NOMO-1 (cell line): ENCODE measurements around the gene OR8K1.

Experiments used
- DNase-seq, 2 experiments: peaks; one replicate each; lab custom pipeline; 2025; ENCODE audit not compliant: unreplicated experiment in 2 of 2; lab: John Stamatoyannopoulos, UW

OR8K1 gene

DNA sequence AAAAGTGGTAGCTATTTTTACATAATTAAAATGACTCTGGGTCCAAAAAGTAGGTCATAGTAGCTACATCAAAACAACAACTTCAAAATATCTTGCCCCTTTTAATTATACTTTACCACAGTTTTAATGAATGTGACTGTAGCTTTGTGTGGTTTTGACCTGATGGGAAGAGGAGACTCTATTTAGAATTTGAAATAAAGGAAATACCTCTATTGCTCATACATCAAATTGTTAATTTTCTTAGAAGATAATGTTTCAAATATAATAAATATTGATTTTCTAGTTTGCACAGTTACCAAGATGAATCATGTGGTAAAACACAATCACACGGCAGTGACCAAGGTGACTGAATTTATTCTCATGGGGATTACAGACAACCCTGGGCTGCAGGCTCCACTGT, at the start of gene OR8K1:
OR8K1 (plus strand) TSS at position 301 of the 400 bp plus-strand sequence; CDS start at position 301, 0 bp downstream.
- DNase-seq = no peak

DNA sequence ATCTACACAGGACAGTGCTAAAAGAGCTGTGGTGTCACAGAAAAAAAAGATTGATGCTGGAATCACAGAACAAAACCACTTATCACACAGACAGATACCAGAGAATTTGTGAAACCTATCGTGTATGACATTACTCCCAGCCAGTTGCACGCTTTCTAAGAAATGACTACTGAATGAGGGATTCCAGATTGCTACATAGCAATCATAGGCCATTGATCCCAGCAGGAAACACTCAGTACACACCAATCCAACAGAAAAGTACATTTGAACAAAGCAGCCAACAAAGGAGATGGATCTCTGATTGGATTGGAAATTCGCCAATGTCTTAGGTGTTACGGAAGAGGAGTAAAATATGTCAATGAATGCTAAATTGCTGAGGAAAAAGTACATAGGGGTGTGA, 48.9 kb upstream of the OR8K1 start:
- DNase-seq = no peak

DNA sequence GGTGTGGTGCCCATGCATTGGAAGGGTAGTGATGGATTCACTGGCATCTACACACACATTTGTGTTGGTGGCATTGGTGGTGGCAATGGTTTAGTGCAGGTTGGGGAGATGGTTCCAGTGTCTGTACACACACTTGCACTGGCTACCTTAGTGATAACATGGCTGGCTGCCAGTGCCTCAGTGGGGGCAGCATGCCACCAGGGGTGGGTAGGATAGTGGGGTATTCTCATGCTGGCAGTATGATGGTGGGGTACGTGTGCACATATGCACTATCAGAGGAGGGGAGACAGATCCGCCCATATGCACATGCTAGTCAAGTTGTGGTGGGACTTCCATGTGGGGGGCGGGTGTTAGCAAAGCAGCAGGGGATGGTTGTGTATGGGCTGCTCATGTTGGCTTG, 38.0 kb upstream of the OR8K1 start:
- DNase-seq = no peak

DNA sequence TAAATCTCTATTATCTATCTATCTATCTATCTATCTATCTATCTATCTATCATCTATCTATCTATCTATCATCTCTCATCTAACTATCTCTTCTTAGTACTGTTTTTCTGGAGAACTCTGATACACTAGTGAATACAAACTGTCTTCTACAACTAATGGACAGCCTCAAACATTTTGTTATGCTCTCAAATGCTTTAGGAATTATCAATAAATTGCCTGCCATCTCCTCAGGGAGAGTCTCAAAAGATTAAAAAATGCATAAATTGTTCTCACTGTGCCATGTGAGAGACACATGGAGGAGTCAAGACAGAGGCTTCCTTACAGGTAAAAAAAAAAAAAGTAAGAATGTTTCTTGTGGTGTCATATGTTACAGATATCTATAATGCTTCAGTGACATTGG, 31.0 kb upstream of the OR8K1 start, which contains the start of gene OR8K3:
OR8K3 (plus strand) TSS at position 301 of the 400 bp plus-strand sequence. CDS start 3,163 bp downstream, outside the sequence.
- no peak for DNase-seq

DNA sequence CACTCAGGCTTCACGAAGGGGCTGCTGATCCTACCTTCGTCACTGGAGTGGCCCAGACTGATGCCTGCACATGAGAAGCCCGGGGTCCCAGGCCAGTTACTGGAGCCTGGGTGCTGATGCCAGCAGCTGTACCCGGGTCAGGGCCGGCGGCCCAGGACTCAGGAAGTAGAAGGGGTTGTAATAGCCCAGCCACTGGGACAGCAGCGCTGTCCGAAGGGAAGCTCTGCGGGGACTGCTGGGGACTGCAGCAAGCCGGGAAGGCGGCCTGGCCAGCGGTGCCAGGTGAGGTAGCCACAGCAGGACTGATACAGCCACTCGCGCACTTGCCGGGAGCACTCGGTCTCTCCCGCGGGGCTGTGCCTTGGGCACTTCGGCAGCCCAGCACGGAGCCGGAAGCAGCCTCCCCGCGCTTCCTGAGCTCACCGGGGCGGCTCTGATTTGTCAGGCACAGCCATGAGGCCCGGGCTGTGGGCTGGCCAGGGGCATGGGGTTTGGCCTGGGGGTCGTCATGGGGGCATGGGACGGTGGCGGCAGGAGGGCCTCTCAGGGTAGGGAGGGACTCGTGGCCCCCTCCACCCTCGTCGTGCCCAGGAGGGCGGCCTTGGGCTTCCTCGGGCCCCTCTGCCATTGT, 13.9 kb upstream of the OR8K1 start:
- no peak for DNase-seq

DNA sequence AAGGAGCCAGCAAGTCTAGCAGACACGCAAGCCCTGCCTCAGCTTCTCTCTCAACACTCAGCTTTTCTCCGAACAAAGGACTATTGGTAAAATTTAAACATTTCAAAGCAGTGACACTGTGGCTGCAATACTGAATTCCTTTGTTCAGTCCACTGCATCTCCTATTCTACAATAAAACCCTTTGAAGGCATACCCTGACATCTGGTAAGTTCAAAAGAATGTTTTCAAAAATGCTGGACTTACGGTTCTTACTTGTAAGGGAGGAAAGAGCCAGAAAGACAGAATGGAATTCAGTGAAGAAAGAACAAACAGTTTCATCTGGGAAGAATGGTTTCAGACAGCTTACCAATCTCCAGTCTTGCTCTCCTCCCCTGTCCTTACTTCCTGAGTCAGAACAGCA, 12.7 kb upstream of the OR8K1 start:
- DNase-seq = no peak

DNA sequence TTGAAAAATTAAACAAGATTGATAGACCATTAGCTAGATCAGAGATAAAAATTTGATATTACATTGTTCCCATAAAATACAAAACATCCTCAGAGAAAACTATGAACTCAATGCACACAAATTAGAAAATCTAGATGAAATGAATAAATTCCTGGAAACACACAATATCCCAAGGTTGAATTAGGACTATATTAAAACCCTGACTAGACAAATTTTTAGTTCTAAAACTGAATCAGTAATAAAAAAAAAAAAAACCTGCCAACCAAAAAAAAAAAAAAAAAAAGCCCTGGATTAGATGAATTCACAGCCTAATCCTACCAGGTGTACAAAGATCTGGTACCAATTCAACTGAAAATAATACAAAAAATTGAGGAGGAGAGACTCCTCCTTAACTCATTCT, 5.5 kb upstream of the OR8K1 start:
- DNase-seq = no peak

DNA sequence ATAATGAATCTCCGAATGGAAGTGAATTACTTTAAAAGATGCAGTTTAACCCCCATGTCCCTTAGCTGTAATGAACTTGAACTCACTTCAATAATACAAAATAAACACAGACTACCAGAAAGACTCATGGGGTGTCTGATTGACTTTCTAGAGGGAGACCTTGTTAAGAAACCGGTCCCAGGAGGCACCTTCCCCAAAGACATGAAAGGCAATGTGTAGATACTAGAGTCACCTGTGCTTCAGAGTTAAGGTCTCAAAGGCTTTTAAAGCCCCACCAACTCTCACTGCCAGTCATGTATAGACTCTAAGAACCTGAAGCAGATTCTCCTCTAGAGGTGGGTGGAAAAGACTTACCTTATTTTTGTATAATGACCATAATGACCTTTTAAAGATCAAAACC, 8.2 kb downstream of the OR8K1 start, which contains the start of gene OR8J1:
OR8J1 (plus strand) TSS at position 301 of the 400 bp plus-strand sequence. CDS start 5,956 bp downstream, outside the sequence.
- DNase-seq = no peak

DNA sequence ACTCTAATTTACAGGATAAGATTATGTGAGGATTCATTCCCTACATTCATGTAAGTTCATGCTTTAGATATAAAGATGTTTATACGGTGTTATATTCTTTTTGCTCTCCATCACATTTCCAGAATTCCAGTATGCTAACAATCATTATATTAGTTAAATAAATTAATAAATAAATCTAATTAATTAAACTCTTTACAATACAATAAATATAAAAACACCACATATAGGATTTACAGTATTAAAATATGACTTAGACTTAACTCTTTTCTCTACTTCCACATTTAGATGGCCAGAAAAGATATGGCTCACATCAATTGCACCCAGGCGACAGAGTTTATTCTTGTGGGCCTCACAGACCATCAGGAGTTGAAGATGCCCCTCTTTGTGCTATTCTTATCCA, 29.5 kb downstream of the OR8K1 start, which contains the start of gene OR8U1:
OR8U1 (plus strand) TSS at position 301 of the 400 bp plus-strand sequence; CDS start at position 301, 0 bp downstream.
- DNase-seq = no peak

DNA sequence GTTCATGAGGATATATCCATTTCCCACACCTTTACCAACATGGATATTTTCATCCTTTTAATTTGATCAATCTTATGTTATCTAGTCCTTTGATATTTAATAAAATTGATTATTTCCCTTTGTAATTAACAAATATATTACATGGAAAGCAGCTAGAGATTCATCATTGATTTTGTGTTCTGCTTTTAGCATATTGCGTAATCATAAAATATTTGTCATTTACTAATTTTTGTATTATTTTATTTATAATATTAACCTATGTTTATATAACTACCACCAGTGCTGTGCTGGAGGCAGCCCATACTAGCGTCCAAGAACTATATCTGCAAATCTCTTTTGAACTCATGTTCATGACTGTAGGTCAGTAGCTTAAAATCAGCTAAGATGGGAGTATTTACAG, 34.3 kb downstream of the OR8K1 start:
- no peak for DNase-seq

DNA sequence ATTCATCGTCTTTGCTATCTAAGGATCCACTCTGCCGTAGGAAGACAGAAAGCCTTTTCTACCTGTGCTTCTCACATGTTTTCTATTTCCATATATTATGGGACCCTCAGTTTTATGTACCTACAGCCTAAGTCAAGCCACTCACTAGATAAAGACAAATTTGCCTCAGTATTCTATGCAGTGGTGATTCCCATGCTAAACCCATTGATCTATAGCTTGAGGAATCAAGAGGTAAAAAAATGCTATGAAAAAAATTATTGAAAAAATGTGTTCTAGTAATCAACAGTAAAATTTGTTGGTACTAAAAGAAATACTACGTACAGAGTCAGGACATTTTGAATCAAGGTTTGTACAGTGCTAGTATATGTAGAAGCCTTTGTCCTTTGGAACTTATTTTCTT, 48.5 kb downstream of the OR8K1 start:
- no peak for DNase-seq

DNA sequence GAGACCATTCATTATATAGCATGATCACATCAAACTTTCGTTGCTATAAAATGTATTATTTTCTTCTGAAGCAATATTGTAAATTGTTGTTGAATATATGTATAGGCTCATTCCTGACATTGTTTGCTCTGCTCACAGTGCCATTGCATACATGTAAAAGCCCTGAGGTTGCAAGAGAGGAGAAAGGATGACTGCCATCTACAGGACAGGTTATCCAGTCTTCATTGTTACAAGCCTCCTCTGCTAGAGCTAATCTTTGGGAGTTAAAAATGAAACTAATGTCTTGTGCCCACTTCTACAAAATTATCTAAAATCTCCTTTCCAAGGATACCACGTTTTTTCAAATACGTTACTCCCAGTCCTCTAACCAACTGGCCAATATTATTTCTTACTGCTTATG, 50.2 kb downstream of the OR8K1 start:
- no peak for DNase-seq
